Muscle of back (tissue), 11 donors: ENCODE data around the gene LHFPL6. TPM values are rescaled to one million over a fixed set of nuclear protein-coding genes. Genes with fewer than 3 reads are reported as not detected.
"Not testable (repeated sequence)": the region's sequence is repeated elsewhere in the genome, so short reads cannot be mapped to it uniquely, and the experiment has no call there.

Source experiments
- DNase-seq, 3 donors: peaks; one replicate each; pipeline versions ENCODE4 v3.0.0 to v3.0.0-alpha.2; 2013
- polyA plus RNA-seq, 10 donors: library from polyadenylated mRNA; unstranded; fragments of 120-200 nt; gene quantifications; one replicate each; pipeline ENCODE4 v1.2.1, GENCODE V29; 2013; ENCODE audit not compliant: insufficient read length in 10 of 10

Gene LHFPL6
- polyA plus RNA-seq, 10 donors, result 53.9 to 84.6 (median 68.7) TPM

- peak in 2 of 3 donors; percentile 40 to 60 for DNase-seq
Observed at GRCh38 chr13:39350461-39350881, 252.5 kb downstream of the LHFPL6 start.

GRCh38 chr13:39349391-39349960 is 253.5 kb downstream of the LHFPL6 start:
- peak in 2 of 3 donors; percentile 36 to 66 for DNase-seq

GRCh38 chr13:39347926-39348901 is 254.8 kb downstream of the LHFPL6 start:
- peak in 1 of 3 donors; percentile 22 for DNase-seq

GRCh38 chr13:39345982-39346381 is 257.0 kb downstream of the LHFPL6 start:
- DNase-seq, result no peak

- DNase-seq, result no peak
Observed at GRCh38 chr13:39341251-39341650, 261.7 kb downstream of the LHFPL6 start.

- DNase-seq, result not testable (repeated sequence)
Observed at GRCh38 chr13:39338114-39338513, 264.9 kb downstream of the LHFPL6 start.

GRCh38 chr13:39336937-39337336 is 266.1 kb downstream of the LHFPL6 start:
- DNase-seq, result no peak

GRCh38 chr13:39336207-39336606 is 266.8 kb downstream of the LHFPL6 start:
- no peak for DNase-seq

GRCh38 chr13:39335721-39336120 is 267.3 kb downstream of the LHFPL6 start:
- DNase-seq, result no peak

- DNase-seq, result no peak
Observed at GRCh38 chr13:39330504-39330903, 272.5 kb downstream of the LHFPL6 start.

- no peak for DNase-seq
Observed at GRCh38 chr13:39329182-39329639, 273.8 kb downstream of the LHFPL6 start.

- no peak for DNase-seq
Observed at GRCh38 chr13:39327172-39327479, 275.9 kb downstream of the LHFPL6 start.

GRCh38 chr13:39326469-39327171 is 276.4 kb downstream of the LHFPL6 start:
- DNase-seq, result peak; percentile 53 to 79 (median 56)

- DNase-seq, result no peak
Observed at GRCh38 chr13:39324806-39325311, 278.1 kb downstream of the LHFPL6 start.

GRCh38 chr13:39322836-39323585 is 280.0 kb downstream of the LHFPL6 start:
- no peak for DNase-seq

GRCh38 chr13:39321574-39321973 is 281.4 kb downstream of the LHFPL6 start:
- no peak for DNase-seq

- DNase-seq, result no peak
Observed at GRCh38 chr13:39318161-39318560, 284.8 kb downstream of the LHFPL6 start.

- peak in 2 of 3 donors; percentile 64 to 71 for DNase-seq
Observed at GRCh38 chr13:39317291-39317690, 285.7 kb downstream of the LHFPL6 start.

GRCh38 chr13:39315796-39316195 is 287.2 kb downstream of the LHFPL6 start:
- DNase-seq, result no peak

GRCh38 chr13:39313721-39314120 is 289.3 kb downstream of the LHFPL6 start:
- no peak for DNase-seq

- DNase-seq, result no peak
Observed at GRCh38 chr13:39312596-39312995, 290.4 kb downstream of the LHFPL6 start.
